ENCODE measurements around the gene HOXA3. TPM values are rescaled to one million over a fixed set of nuclear protein-coding genes. Genes with fewer than 3 reads are reported as not detected.

Gene HOXA3
- total and polyA plus RNA-seq, 2 of the 13 experiments (the other 11 are each of a cell fraction or from before 2014, with no cell fraction given), result 2.9 to 4.6 TPM

GRCh38 chr7:27078616-27079233 lies 73.7 kb downstream of the HOXA3 start (continued):
- no peak for TF ChIP-seq ZNF430 (CRISPR knock-in tag; IDR thresholded peaks at IDR 0.05)

- no peak for TF ChIP-seq SP140L (CRISPR knock-in tag; IDR thresholded peaks at IDR 0.05; ENCODE audit: borderline replicate concordance)
- no peak for TF ChIP-seq PRMT3 (CRISPR knock-in tag; IDR thresholded peaks at IDR 0.05; ENCODE audit: borderline replicate concordance, low read depth)
- TF ChIP-seq ZNF800 (CRISPR knock-in tag; IDR thresholded peaks at IDR 0.05), result no peak
- TF ChIP-seq IKZF1 (IDR thresholded peaks at IDR 0.05), result no peak
- TF ChIP-seq FOXA3 (CRISPR knock-in tag; IDR thresholded peaks at IDR 0.05), result no peak
- no peak for TF ChIP-seq ZNF75D (CRISPR knock-in tag; IDR thresholded peaks at IDR 0.05; ENCODE audit: borderline replicate concordance)
- TF ChIP-seq NCOA2 (CRISPR knock-in tag; IDR thresholded peaks at IDR 0.05), result no peak
- TF ChIP-seq ZBTB2 (CRISPR knock-in tag; IDR thresholded peaks at IDR 0.05; ENCODE audit: low read depth), result no peak
- TF ChIP-seq MBD4 (IDR thresholded peaks at IDR 0.05; ENCODE audit: borderline replicate concordance, low read length), result no peak
- in situ Hi-C loops (cut with HindIII; ENCODE audit: extremely low pct_ligation_motif_present, low pct_unique_long_range_greater_than_20kb) (no loop called here), intact Hi-C loops (cut with micrococcal nuclease; ENCODE audit: unreplicated experiment) (no loop called here)
- H3K79me2 ChIP-seq (ENCODE audit: insufficient read depth, low read length), result no peaks in the 10 kb centered on the region
- no peaks in the 10 kb centered on the region for H3K4me1 ChIP-seq (ENCODE audit: insufficient read depth, low read length)
- no peak overlapping the region for H3K4me3 ChIP-seq (replicated peaks in 1 of 3; ENCODE audit: insufficient read depth in 1 of 3, low read depth in 2 of 3, low read length in 3 of 3)
- POLR2A ChIA-PET, result no interaction called here
- FAIRE-seq (no peak), DNase-seq (ENCODE audit: low spot score) (no peak), ATAC-seq (no peak)
- H3K9ac ChIP-seq (ENCODE audit: insufficient read depth, low read depth, low read length), result no peak overlapping the region
- no peak overlapping the region for H3K4me2 ChIP-seq (ENCODE audit: low read depth, low read length)
- no peaks in the 10 kb centered on the region for H4K20me1 ChIP-seq (ENCODE audit: insufficient read depth, low read length)
- no peaks in the 10 kb centered on the region for H3K27me3 ChIP-seq (ENCODE audit: control insufficient read depth in 1 of 2, insufficient read depth in 2 of 2, low read length in 2 of 2)
- no peaks in the 10 kb centered on the region for H3K36me3 ChIP-seq (replicated peaks in 1 of 2; ENCODE audit: control insufficient read depth in 1 of 2, insufficient read depth in 2 of 2, low read length in 2 of 2)
- no peak overlapping the region for H3K27ac ChIP-seq (ENCODE audit: extremely low read length, insufficient read depth, low read length)
- H3K9me3 ChIP-seq (ENCODE audit: low read length), result no peaks in the 10 kb centered on the region
- CTCF ChIA-PET (ENCODE audit: low intra/inter-chr PET ratio, low total read pairs), result no interaction called here
- BruUV-seq (replicated peaks), result no TSS peak
- H2AFZ ChIP-seq (ENCODE audit: low read length), result no peak overlapping the region
Observed at GRCh38 chr7:27073076-27073475, 79.3 kb downstream of the HOXA3 start.

All from HepG2 (cell line).